Daoy (cell line): ENCODE results near the gene MZT1. TPM values are rescaled to one million over a fixed set of nuclear protein-coding genes. Genes with fewer than 3 reads are reported as not detected.
"Not testable (repeated sequence)": the region's sequence is repeated elsewhere in the genome, so short reads cannot be mapped to it uniquely, and the experiment has no call there.

ENCODE experiments used
- DNase-seq: peaks from one replicate; pipeline ENCODE4 v3.0.0-alpha.2; 2015; ENCODE audit warnings: low read depth
- total RNA-seq: library from RNA; depleted of rRNA; stranded (reverse); fragments of >200 nt; shearing (Covaris generic); gene quantifications from 2 replicates; pipeline ENCODE4 v1.2.3, GENCODE V29; 2014; rRNA removed

The MZT1 gene, protein sequence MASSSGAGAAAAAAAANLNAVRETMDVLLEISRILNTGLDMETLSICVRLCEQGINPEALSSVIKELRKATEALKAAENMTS
- 35.5 and 36.8 TPM in 2 replicates for total RNA-seq

DNA sequence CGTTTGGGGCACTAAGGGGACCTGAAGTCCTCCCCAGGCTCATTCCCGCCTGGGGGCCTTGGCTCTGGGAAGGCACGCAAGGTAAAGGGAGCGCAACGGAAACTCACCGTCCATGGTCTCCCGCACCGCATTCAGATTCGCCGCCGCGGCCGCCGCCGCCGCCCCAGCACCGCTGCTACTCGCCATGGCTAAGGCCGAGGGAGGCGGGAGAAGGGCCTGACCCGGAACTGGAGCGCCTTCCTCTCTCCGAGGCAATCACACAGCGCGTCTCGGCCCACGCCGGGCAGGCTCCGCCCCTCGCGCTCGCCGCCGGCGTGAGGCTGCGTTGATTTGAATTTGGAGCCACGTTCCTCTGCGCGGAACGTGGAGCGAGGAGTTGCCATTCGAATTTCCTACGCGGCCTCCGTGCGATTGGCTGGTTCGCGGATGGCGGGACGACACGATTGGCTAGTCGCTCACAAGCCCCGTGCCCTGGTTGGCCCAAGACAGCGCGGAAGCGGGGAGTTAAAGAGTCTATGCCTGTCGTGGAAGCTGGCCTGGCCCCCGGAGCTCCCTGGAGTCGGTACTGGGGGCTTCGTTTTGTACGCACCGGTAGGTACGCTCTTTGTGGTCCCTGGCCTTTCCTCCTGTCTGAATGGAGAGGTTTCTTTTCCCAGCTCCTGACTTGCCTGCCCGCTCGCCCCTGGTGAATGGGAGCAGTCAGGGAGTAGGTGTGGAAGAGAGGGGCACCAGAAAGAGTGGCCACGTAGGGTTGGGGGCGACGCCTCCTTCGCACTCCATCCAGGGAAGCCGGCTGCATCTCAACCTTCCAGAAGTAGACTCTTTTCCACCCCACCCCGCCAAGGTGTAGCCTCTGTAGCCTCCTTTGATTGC lies at the start of gene MZT1, which contains the start of gene BORA:
TSS of gene MZT1 (minus strand) at position 213 of the 873 bp plus-strand sequence. CDS start at position 186, 27 bp downstream.
TSS of gene BORA (plus strand) at position 507 of the 873 bp plus-strand sequence. CDS start 1,018 bp downstream, outside the sequence.
- DNase-seq: peak; percentile 97

DNA sequence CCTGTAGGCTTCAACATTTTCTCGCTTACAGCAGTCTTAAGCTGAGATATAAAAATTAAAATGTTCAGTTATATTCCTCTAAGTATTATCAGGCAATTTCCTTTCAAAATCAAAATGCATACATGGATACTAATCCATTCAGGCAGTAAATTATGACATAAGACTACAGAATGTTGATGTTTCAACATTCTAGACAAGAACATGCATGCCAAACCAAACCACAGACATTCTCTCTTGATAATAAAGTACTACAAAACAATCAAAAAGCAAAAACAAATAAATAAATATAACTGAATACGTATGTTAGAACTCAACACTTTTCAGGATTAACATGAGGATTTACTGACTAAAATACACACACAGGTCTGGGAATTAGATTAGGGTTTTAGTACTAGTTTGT lies 46.6 kb upstream of the MZT1 start:
- DNase-seq: no peak

- no peak for DNase-seq
Measured at GRCh38 chr13:72763411-72763810, 36.0 kb upstream of the MZT1 start.

DNA sequence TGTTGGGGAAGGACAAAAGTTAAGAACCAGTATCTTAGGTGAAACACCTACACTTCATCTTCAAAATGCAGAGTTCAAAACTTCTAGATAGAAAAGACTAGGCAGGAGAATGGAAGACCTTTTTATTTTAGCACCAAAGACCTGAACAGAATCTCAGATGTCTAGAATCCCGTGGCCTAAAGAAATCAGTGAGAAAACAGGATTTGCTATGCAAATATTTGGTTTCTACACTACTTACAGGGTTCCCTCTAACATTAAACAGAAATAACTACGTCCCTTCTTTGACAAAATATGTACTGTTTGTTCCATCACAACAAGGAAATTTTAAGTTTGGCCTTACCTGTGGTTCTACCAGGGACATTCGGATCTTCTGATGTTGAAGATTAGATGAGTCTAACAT lies 32.8 kb upstream of the MZT1 start:
- DNase-seq: no peak

DNA sequence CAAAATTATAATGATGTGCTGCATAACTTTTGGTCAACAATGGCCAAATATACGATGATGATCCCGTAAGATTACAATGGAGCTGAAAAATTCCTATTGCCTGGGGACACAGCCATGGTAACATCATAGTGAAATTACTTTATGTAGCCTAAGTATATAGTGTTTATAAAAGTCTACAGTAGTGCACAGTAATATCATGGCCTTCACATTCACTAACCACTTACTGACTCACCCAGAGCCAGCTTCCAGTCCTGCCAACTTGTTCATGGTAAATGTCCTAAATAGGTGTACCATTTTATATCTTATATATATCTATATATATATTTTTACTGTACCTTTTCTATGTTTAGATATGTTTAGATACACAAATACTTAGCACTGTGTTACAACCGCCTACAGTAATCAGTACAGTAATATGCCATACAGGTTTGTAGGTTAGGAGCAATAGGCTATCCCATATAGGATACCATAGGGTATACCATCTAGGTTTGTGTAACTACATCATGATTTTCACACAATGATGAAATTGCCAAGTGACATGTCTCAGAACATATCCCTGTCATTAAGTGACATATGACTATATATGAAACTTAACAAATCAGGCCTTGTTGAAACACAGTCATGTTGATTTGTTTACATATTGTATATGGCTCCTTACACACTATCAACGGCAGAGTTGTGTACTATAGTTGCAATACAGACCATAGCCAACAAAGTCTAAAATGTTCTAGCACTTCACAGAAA lies 30.5 kb upstream of the MZT1 start:
- DNase-seq: no peak

GRCh38 chr13:72754111-72754510 lies 26.7 kb upstream of the MZT1 start:
- no peak for DNase-seq

DNA sequence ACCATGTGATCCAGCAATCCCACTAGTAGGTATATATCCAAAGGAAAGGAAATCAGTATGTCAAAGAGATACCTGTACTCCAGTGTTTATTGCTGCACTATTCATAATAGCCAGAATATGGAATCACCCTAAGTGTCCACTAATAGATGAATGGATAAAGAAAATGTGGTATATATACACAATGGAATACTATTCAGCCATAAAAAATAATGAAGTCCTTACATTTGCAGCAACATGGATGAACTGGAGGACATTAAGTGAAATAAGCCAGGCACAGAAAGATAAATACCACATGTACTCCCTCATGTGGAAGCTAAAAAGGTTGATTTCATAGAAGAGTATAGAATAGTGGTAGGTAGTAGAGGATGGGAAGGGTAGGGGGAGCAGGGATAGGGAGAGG lies 23.8 kb upstream of the MZT1 start:
- no peak for DNase-seq

- no peak for DNase-seq
Measured at GRCh38 chr13:72745260-72745659, 17.8 kb upstream of the MZT1 start.

- no peak for DNase-seq
Measured at GRCh38 chr13:72740015-72740414, 12.6 kb upstream of the MZT1 start.

GRCh38 chr13:72737033-72737432 lies 9.6 kb upstream of the MZT1 start:
- no peak for DNase-seq

DNA sequence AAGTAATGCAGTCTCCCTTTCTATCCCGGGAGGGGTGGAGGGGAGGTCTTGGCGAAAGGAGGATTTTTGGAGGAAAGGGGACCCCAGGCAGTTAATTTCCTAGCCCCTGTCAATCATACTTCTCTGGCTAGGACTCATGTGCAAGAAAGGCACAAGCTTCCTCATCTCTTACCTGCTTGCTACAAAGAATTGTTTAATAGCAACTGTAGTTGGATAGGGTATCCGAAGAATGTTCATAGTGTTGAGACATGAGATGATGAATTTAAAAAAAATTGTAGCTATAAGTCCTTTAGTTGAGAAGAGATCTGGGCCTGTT lies 819 bp upstream of the MZT1 start:
- DNase-seq: no peak

- DNase-seq: peak; percentile 30
Measured at GRCh38 chr13:72726726-72727416, 558 bp downstream of the MZT1 start.

DNA sequence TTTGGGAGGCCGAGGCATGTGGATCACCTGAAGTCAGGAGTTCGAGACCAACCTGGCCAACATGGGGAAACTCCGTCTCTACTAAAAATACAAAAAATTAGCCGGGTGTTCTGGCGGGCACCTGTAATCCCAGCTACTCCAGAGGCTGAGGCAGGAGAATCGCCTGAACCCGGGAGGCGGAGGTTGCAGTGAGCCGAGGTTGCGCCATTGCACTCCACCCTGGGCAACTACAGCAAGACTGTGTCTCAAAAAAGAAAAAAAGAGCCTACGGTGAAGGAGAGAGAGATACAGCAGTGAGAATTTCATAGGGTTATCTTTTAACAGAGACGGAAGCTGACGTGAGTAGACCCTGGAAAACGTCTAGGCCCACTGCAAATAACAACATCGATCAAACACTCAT lies 1.2 kb downstream of the MZT1 start:
- not testable (repeated sequence) for DNase-seq

DNA sequence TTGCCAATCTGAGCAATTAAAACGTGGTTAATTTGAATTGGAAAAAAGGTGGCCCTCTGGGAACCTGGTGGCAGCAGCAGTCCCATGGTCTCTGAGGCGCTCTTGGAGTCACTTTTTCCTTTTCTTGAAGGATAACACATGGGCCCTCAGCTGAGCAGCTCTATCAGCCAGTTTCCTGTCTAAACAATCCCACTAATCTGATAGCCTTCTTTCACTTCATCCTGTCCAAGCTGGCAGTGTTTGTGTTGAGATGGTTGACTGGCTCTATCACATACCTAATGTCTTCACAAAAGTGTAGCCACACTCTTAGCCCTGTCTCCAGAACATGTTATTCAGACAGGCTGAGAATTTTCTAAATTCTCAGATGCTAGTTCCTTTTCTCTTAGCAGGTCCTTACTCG lies 10.7 kb downstream of the MZT1 start:
- no peak for DNase-seq

GRCh38 chr13:72700509-72700908 lies 26.9 kb downstream of the MZT1 start:
- no peak for DNase-seq

DNA sequence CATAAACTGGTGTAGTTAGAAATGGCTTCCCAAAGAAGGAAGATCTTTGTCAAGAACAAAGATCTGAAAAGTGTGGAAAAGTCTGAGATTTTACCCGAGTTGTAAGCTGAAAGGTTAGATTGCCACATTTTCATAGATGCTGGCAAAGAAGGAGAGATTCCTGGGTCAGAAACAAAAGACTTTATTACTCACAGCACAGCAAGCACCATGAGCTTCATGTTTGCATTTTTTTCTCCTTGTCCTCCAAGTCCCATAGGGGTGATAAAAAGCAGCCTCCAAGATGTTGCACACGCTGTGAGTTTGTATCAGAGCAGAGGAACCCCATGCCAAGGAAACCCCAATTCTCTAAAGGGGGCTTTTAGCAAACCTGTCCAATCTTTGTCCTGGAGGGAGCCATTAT lies 29.3 kb downstream of the MZT1 start:
- no peak for DNase-seq

GRCh38 chr13:72696579-72696978 lies 30.9 kb downstream of the MZT1 start:
- no peak for DNase-seq

GRCh38 chr13:72694314-72694713 lies 33.1 kb downstream of the MZT1 start:
- no peak for DNase-seq

DNA sequence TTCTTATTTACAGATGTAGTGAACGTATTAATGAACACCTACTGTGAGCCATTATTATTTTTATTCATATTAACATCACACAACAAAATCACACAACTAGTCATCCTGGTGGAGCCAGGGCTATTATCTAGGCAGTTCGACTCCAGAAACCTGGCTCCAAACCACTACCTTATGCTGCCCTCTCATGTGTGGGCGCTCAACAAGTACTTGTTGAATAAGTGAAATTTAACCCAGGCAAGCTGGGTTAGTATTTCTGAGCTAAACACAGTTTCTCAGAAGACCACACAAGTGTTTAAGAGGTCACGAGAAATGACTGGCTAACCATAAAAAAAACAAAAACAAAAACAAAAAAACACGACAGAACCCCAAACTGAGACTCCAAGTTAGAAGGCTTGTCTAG lies 33.6 kb downstream of the MZT1 start:
- no peak for DNase-seq

GRCh38 chr13:72692884-72693514 lies 34.4 kb downstream of the MZT1 start:
- DNase-seq: no peak

DNA sequence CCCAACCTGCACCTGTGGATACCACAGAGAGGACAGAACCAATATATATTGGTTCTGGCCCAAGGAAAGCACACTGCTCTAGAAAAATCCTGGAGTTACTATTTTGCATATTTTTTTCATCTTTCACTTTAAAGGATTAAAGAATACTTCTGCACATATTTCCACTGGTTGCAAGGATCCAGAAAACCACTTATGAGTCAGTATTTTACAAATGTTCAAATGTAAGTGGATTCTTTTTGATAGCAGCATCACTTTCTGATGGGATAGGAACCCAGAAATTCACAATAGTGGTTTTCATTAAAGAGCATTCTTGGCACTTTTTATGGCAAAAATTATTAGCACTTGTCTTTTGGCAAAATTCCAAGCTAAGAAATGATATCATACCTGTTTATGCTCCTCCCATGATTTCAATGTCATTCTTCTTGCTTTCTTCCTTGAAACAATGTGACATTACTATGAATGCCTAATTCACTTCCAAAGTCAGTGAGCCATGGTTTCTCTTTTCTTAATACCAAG lies 38.2 kb downstream of the MZT1 start:
- DNase-seq: no peak

GRCh38 chr13:72686766-72687165 lies 40.7 kb downstream of the MZT1 start:
- DNase-seq: no peak
